Activated CD8-positive, alpha-beta memory T cell treated with anti-CD3 and anti-CD28 coated beads, Interleukin-2, amount 10 ng/mL, durations not matched to agents 7 days and 5 days (primary cell): ENCODE measurements around the gene GABRG3. TPM values are rescaled to one million over a fixed set of nuclear protein-coding genes. Genes with fewer than 3 reads are reported as not detected.

Experiments
- ATAC-seq: fragments of 150-1000 bp; cut with Tn5 transposase; one replicate; pipeline ENCODE4 v1.10.0; 2021; ENCODE audit warnings: moderate library complexity
- CTCF ChIA-PET: fragments of 350-600 bp; sonication (Branson Sonifier 250); formaldehyde crosslinking; loops from one replicate; lab custom pipeline; 2021; ENCODE audit warnings: antibody characterized with exemption; lab: Charles Lee
- DNase-seq: peaks from one replicate; pipeline ENCODE4 v3.0.0-alpha.2; 2020
- H3K27ac Mint-ChIP-seq: one replicate; pipeline ENCODE4 v1.8.0; 2021; ENCODE audit warnings: mild to moderate bottlenecking, mixed read lengths
- H3K27me3 Mint-ChIP-seq: one replicate; pipeline ENCODE4 v1.8.0; 2021; ENCODE audit warnings: mixed read lengths
- H3K36me3 Mint-ChIP-seq: one replicate; pipeline ENCODE4 v1.8.0; 2021; ENCODE audit warnings: mild to moderate bottlenecking, mixed read lengths
- H3K4me1 Mint-ChIP-seq: one replicate; pipeline ENCODE4 v1.8.0; 2021; ENCODE audit warnings: mixed read lengths
- H3K4me3 Mint-ChIP-seq: one replicate; pipeline ENCODE4 v1.8.0; 2021; ENCODE audit warnings: mild to moderate bottlenecking, moderate library complexity, mixed read lengths
- H3K9me3 Mint-ChIP-seq: one replicate; pipeline ENCODE4 v1.8.0; 2022; ENCODE audit warnings: low read depth, mixed read lengths
- total RNA-seq, 2 experiments: library from RNA; stranded (reverse); gene quantifications; one replicate each; pipeline ENCODE4 v1.2.3, GENCODE V29; 2021

GABRG3 gene
- total RNA-seq, 2 experiments from 2014 or later, result not detected

DNA sequence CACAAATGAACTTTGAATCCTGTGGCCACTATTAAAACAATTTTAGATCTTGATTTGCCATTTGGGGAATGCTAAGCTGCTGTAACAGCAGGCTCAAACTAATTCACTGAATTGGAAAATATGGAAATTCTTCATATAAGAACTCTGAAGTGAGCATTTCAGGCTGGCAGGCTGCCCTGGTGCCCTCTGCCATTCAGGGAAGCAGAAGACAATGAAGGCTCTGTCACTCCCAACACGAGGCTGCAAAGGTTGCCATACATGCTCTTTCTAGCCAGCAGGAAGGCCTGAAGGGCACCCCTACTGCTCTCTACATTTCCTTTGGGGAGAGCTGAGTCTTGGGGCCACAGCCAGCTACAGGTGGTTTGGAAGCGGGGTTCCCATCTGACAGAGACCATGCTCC is 88.0 kb downstream of the GABRG3 start:
- CTCF ChIA-PET, result no interaction called here
- H3K27ac Mint-ChIP-seq, result no peak overlapping the region
- H3K27me3 Mint-ChIP-seq, result no peaks in the 10 kb centered on the region
- H3K36me3 Mint-ChIP-seq, result no peaks in the 10 kb centered on the region
- no peak for ATAC-seq
- DNase-seq, result no peak
- H3K4me3 Mint-ChIP-seq, result no peak overlapping the region
- peaks cover 9% of the 10 kb centered on the region for H3K9me3 Mint-ChIP-seq
- no peaks in the 10 kb centered on the region for H3K4me1 Mint-ChIP-seq

DNA sequence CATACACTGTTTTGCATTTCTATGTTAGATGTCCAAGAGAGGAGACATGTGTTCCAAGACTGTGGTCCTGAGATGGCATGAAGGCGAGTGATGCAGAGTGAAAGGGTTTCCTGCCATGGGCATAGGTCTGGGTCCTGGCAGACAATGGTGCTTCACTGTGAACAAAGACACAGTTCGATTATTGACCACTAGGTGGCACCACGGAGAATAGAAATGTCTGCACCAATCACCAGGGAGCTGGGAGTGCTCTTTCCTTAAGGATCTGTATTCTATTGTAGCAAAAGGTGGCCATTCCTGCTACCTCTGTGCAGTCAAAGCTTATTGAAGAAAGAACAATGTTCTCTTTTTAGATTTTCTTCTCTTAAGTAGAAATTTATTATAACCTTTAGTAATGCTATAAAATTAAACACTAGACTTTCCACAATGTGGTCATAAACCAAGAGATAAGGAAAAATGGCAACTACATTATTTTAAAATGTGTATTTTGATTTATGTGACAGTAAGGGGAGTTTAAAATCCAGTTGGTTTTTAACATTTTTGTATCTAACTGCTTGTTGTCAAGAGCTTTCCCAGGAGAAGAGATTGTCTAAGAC is 88.7 kb downstream of the GABRG3 start:
- no peaks in the 10 kb centered on the region for H3K36me3 Mint-ChIP-seq
- DNase-seq (no peak), ATAC-seq (no peak)
- no peaks in the 10 kb centered on the region for H3K4me1 Mint-ChIP-seq
- peaks cover 10% of the 10 kb centered on the region for H3K9me3 Mint-ChIP-seq
- CTCF ChIA-PET, result no interaction called here
- H3K27me3 Mint-ChIP-seq, result no peaks in the 10 kb centered on the region
- H3K27ac Mint-ChIP-seq, result no peak overlapping the region
- H3K4me3 Mint-ChIP-seq, result no peak overlapping the region

DNA sequence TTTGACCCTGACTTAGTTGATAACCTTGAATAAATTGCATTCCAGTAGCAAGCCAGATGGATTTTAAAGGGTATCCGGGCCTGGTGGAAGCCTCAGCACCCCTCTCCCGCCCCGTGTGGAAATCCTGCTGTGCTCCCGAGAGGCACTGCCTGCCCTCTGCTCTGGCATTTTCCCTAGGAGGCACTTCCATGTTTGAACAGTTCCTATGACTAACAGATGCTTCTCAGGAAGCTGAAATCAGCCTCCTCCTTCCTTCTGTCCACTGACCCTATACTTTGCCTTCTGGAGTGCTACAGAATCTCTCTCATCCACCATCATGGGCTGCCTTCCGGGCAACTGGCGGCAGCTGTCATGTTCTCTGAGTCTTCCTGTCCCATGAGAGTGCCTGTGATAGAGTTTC is 90.8 kb downstream of the GABRG3 start:
- no peak for DNase-seq
- H3K36me3 Mint-ChIP-seq, result no peaks in the 10 kb centered on the region

DNA sequence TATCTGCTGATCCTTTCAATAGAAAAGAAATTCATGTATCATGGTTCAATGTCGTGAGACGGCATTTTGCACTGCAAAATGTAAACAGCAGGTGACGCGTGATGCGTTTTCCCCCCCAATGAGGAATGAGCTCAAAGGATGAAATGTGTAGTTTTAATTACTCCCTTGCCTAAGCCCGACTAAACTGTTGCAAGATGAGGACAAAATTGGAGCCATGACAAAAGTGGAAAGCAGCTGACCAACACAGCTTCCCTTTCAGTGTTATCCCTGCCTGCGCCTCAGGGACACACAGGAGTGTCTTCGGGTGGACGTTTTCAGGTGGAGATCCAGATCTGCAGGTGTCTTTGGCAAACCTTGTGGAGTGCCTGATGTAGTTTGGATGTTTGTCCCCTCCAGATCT is 92.0 kb downstream of the GABRG3 start:
- Mint-ChIP-seq H3K36me3 (no peaks in the 10 kb centered on the region), H3K9me3 (peaks cover 14% of the 10 kb centered on the region), H3K4me3 (no peak overlapping the region), H3K27ac (no peak overlapping the region), H3K27me3 (no peaks in the 10 kb centered on the region), H3K4me1 (no peaks in the 10 kb centered on the region)
- ATAC-seq, result no peak
- DNase-seq, result no peak
- CTCF ChIA-PET, result no interaction called here

More for the DNA sequence above, 90.8 kb downstream of the GABRG3 start:
- Mint-ChIP-seq H3K4me3 (no peak overlapping the region), H3K27me3 (no peaks in the 10 kb centered on the region), H3K4me1 (no peaks in the 10 kb centered on the region), H3K9me3 (peaks cover 12% of the 10 kb centered on the region), H3K27ac (no peak overlapping the region)
- CTCF ChIA-PET, result no interaction called here
- ATAC-seq, result no peak

DNA sequence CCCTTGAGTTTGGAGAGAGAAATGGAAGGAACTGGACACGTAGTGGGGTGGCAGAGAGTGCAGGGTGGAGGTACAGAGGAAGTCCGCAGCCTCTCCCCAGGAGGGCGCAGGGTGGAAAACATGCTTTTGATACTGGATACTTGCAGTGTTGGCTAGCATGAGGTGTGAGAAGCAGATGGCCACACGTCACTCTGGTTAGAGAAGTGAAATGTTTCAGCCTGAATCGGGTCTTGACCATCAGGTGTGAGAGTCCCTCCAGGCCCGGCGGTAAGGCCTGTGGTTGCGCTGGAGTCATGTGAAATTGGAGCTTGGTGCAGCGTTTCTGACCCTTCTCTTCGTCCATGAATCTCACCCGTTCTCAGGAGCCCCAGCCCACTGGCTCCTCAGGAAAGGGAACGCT is 93.1 kb downstream of the GABRG3 start:
- DNase-seq (no peak), ATAC-seq (no peak)
- Mint-ChIP-seq H3K9me3 (peaks cover 14% of the 10 kb centered on the region), H3K4me3 (no peak overlapping the region), H3K27ac (no peak overlapping the region), H3K27me3 (no peaks in the 10 kb centered on the region), H3K36me3 (no peaks in the 10 kb centered on the region), H3K4me1 (no peaks in the 10 kb centered on the region)
- CTCF ChIA-PET, result no interaction called here

DNA sequence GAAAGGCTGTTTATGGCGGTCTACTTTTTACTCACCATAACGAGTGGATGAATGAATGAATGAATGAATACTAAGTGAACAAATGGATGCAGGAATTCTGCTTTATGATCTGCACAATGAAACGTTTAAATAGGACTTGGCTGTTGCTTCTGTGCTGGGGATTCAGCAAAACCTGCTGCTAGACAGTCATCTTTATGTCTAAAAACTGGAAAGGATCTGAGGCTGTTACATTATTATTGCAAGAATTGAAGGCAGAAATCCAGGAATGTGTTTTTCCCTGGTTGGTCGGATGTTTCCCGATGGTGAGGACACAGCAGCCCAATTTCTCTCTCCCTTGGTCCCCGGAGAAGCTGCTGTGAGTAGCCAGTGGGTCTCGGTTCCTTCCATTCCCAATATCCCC is 94.2 kb downstream of the GABRG3 start:
- no peak for DNase-seq
- CTCF ChIA-PET, result no interaction called here
- no peak for ATAC-seq
- no peaks in the 10 kb centered on the region for H3K4me1 Mint-ChIP-seq
- no peaks in the 10 kb centered on the region for H3K36me3 Mint-ChIP-seq
- no peak overlapping the region for H3K27ac Mint-ChIP-seq
- no peak overlapping the region for H3K4me3 Mint-ChIP-seq
- H3K27me3 Mint-ChIP-seq, result no peaks in the 10 kb centered on the region
- peaks cover 20% of the 10 kb centered on the region for H3K9me3 Mint-ChIP-seq

DNA sequence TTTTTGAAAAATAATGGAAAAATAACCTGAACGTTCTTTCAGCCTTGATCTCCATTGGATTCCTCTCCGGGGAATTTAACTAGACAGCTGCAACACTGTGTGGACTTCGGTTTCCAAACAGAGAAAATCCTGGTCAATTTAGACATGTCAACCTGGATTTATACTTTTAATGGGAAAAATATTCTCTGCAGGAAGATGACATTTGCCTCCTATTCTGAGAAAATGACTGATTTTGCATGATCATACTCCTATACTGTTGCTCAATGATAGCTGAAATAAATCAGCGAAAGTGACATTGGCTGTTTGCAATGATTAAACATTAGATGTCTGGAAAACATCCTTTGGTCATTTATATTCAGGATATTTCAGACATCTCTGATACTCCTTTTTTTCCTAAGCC is 94.8 kb downstream of the GABRG3 start:
- H3K27ac Mint-ChIP-seq, result no peak overlapping the region
- peaks cover 22% of the 10 kb centered on the region for H3K9me3 Mint-ChIP-seq
- H3K27me3 Mint-ChIP-seq, result no peaks in the 10 kb centered on the region
- no peaks in the 10 kb centered on the region for H3K36me3 Mint-ChIP-seq
- ATAC-seq (no peak), DNase-seq (no peak)
- CTCF ChIA-PET, result no interaction called here
- H3K4me3 Mint-ChIP-seq, result no peak overlapping the region
- H3K4me1 Mint-ChIP-seq, result no peaks in the 10 kb centered on the region

DNA sequence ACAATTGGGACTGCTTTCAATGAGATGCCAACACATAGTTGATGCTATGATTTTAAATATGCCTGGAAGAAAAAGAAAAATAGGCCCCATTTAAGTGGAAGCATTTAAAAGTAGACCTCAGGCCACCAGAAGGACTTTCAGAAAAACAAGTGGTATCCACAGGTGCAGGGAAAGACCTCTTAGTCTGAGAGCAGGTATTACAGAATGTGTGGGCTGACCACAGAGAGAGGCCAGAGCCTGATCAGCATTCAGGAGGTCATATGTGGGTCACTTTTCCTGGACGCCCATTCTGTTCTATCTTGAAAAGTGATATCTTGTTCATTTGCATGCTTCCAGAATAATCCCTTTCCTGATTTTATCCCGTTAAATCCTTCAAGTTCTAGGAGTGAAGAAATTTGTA is 95.5 kb downstream of the GABRG3 start:
- peaks cover 24% of the 10 kb centered on the region for H3K9me3 Mint-ChIP-seq
- no peak overlapping the region for H3K4me3 Mint-ChIP-seq
- ATAC-seq, result no peak
- no peak overlapping the region for H3K27ac Mint-ChIP-seq
- CTCF ChIA-PET, result no interaction called here
- no peaks in the 10 kb centered on the region for H3K36me3 Mint-ChIP-seq
- H3K4me1 Mint-ChIP-seq, result no peaks in the 10 kb centered on the region
- DNase-seq, result no peak
- H3K27me3 Mint-ChIP-seq, result no peaks in the 10 kb centered on the region

DNA sequence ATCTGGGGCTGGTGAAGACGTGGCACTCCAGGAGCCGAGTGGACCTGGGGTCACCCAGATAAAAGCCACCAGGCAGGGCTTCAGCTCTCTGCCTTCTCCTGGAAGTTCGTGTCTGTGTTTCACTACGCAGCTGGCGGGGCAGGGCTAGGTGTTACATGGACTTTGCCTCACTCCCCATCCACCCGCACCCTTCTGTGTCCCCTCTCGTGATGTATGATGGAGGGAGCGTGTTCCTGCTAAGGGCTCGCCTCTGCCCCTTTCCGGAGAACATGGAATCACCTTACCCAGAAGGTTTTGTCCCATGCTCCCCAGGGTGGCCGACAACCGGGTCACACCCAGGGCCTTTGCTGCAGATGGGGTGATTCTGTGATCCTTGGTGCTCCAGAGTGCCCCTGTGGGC is 96.2 kb downstream of the GABRG3 start:
- Mint-ChIP-seq H3K27me3 (no peaks in the 10 kb centered on the region), H3K9me3 (peaks cover 25% of the 10 kb centered on the region), H3K4me3 (no peak overlapping the region), H3K4me1 (no peaks in the 10 kb centered on the region), H3K27ac (no peak overlapping the region), H3K36me3 (no peaks in the 10 kb centered on the region)
- ATAC-seq (no peak), DNase-seq (no peak)
- CTCF ChIA-PET, result no interaction called here

DNA sequence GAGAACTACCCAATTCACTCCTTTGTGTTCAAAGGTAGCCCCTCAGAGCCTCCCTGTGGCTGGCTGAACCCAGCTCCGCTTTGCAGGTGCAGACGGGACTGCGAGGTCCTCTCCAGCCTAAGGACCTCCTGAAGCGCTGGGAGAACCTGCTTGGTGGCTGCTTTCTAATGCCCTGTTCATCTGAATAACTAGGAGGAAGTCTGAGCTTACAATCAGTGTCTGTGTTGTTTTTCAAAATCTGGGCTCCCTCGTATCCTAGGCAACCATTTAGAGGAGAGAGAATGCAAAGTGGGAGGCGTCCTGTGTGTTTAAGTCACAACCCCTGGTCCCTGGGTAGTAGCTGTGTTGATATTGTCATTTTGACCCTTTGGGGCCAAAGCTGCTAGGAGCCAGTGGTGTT is 99.9 kb downstream of the GABRG3 start:
- H3K4me3 Mint-ChIP-seq, result no peak overlapping the region
- CTCF ChIA-PET, result no interaction called here
- no peak for DNase-seq
- H3K9me3 Mint-ChIP-seq, result peaks cover 25% of the 10 kb centered on the region
- no peaks in the 10 kb centered on the region for H3K36me3 Mint-ChIP-seq
- no peak overlapping the region for H3K27ac Mint-ChIP-seq
- no peaks in the 10 kb centered on the region for H3K4me1 Mint-ChIP-seq
- no peak for ATAC-seq
- H3K27me3 Mint-ChIP-seq, result no peaks in the 10 kb centered on the region

DNA sequence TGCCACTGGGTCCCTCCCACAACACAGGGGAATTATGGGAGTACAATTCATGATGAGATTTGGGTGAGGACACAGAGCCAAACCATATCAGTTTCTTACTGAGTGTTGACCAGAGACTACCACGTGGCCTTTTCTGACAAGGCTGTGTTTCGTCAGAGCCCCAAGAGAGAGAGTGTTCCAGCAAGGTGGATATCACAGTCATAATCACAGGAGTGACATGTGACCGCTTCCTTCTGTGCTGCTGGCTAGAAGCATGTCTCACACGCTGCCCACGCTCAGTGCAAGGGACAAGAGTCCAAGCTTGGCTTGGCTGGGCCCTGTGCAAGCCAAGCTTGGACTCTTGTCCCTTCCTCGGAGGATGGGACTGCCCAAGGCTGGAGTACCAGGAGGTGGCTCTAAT is 103.2 kb downstream of the GABRG3 start:
- DNase-seq, result no peak
- Mint-ChIP-seq H3K4me1 (no peaks in the 10 kb centered on the region), H3K27me3 (no peaks in the 10 kb centered on the region), H3K4me3 (no peak overlapping the region), H3K9me3 (peaks cover 22% of the 10 kb centered on the region), H3K36me3 (no peaks in the 10 kb centered on the region), H3K27ac (no peak overlapping the region)
- no peak for ATAC-seq
- CTCF ChIA-PET, result no interaction called here

DNA sequence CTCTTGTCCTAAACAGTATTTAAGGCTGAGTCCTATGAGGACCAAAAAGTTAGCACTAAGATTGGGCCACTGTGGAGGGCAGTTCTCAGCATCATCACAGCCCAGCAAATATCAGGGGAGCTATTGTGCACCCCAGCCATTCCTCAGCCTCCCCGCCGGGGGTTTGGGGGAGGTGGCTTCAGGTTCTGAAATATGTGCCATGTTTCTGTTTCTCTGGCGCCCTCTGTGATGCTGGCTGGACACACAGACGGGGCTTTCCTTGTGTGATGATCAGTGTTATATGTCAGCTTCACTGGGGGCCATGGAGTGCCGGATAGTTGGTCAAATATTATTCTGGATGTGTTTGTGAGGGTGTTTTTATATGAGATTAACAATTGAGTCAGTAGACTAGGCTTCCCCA is 106.8 kb downstream of the GABRG3 start:
- CTCF ChIA-PET, result no interaction called here
- Mint-ChIP-seq H3K9me3 (peaks cover 5% of the 10 kb centered on the region), H3K4me1 (no peaks in the 10 kb centered on the region), H3K27me3 (no peaks in the 10 kb centered on the region), H3K27ac (no peak overlapping the region), H3K4me3 (no peak overlapping the region), H3K36me3 (no peaks in the 10 kb centered on the region)
- no peak for DNase-seq
- ATAC-seq, result no peak

DNA sequence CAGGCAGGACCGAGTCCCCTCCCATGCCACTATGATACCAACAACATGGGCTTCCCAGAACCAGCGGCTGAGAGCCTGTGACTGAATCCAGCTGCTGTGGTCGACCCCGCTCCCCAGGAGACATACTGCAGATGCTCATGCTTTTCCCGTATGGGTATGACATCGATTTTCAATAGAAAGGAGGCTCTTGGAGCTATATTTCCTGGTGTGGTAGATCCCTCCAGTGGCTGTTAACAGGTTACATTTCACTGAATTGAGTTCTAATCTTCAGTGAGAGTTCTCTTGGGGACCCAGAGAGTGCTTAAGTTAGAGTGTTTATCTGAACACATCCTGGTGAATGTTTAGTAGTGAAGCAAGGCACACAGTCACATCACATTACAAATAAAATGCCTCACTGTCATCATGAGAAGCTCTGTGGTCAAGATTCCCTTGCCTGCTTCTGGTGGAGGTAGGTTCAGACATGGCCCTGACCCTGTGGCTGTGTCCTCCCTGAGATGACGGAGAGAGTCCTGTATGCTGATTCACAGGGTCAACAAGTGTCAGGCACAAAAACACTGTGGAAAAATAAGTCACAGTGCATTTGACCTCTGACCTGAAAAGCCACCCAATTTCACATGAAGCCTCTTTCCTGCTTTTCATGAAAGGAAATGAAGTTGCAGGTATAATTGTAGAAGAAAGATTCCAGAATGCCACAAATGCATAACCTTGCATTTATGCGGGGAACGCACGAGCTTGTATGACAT is 110.9 kb downstream of the GABRG3 start:
- CTCF ChIA-PET, result no interaction called here
- Mint-ChIP-seq H3K27me3 (no peaks in the 10 kb centered on the region), H3K9me3 (no peaks in the 10 kb centered on the region), H3K27ac (no peak overlapping the region), H3K4me3 (no peak overlapping the region), H3K4me1 (no peaks in the 10 kb centered on the region), H3K36me3 (no peaks in the 10 kb centered on the region)
- no peak for ATAC-seq
- no peak for DNase-seq

DNA sequence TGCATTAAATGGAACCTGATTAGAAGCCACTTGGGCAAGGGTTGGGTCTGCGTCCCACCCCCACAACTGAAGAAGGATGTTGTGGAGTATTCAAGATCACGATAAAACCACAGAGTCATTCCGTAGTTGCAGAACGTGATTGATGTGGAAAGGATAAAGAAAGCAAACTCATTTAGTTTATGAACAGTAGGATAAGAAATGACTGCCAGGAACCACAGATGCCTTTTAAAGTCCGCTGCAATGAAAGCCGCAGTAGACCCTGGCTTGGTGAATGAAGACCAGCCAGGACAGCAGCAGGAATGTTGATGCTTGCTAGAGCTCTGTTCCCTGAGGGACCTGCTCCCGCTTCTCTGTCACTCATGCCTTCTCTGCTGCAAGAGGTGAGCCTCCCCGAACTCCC is 111.5 kb downstream of the GABRG3 start:
- no peak for DNase-seq
- Mint-ChIP-seq H3K4me3 (no peak overlapping the region), H3K4me1 (no peaks in the 10 kb centered on the region), H3K27ac (no peak overlapping the region), H3K27me3 (no peaks in the 10 kb centered on the region), H3K9me3 (no peaks in the 10 kb centered on the region), H3K36me3 (no peaks in the 10 kb centered on the region)
- CTCF ChIA-PET, result no interaction called here
- ATAC-seq, result no peak
